K562 (cell line): ENCODE data around the gene JUN. TPM values are rescaled to one million over a fixed set of nuclear protein-coding genes. Genes with fewer than 3 reads are reported as not detected.

Source experiments
- ATAC-seq: fragments of 200-7000 bp; cut with Tn5 transposase; 3 replicates; pipeline ENCODE4 v1.9.1; 2020; ENCODE audit warnings: moderate library complexity
- BruUV-seq: library from RNA; stranded (reverse); fragments of 400-500 nt; replicated peaks from 2 replicates; lab custom pipeline; 2021; lab: Mats Ljungman, UMichigan
- CTCF ChIA-PET: fragments of 300-600 bp; formaldehyde crosslinking; extraction: SDS; loops from one replicate; lab custom pipeline; 2021; ENCODE audit warnings: low intra/inter-chr PET ratio; lab: Yijun Ruan, JAX
- POLR2A ChIA-PET: fragments of 300-600, 350-650 bp; sonication (Branson Sonifier 250); formaldehyde crosslinking; extraction: SDS; loops from one replicate; lab custom pipeline; 2021; ENCODE audit warnings: antibody characterized with exemption, inconsistent platforms; lab: Yijun Ruan, JAX
- DNase-seq, 4 experiments: peaks; one replicate each; pipeline versions ENCODE4 v3.0.0 to v3.0.0-alpha.2; 2011 to 2018; ENCODE audit warnings: low spot score in 3 of 4, mixed read lengths in 3 of 4; ENCODE audit errors: extremely low read depth in 1 of 4
- FAIRE-seq: peaks from 2 replicates; lab custom pipeline; 2011; peaks lifted over from hg19 to GRCh38; lab: Jason Lieb, UNC
- H2AFZ ChIP-seq: 2 replicates; pipeline ENCODE4 v1.6.0; 2011; ENCODE audit warnings: low read depth, low read length, control low read depth, inconsistent platforms
- H3K27ac ChIP-seq: fragments of 200-600 bp; 3 replicates; pipeline ENCODE4 v1.8.0; 2011; ENCODE audit warnings: low read depth, mild to moderate bottlenecking, control low read depth, inconsistent platforms, low read length, moderate library complexity, mixed read lengths; ENCODE audit errors: extremely low read depth
- H3K27me3 ChIP-seq, 2 experiments: fragments of 300-600 bp in 1 of 2; 2 replicates in 1 of 2; 3 replicates in 1 of 2; pipeline versions ENCODE4 v1.6.0 to v1.8.0; 2011; ENCODE audit warnings: inconsistent platforms in 2 of 2, low read length in 2 of 2, mild to moderate bottlenecking in 1 of 2, mixed read lengths in 1 of 2, moderate library complexity in 1 of 2; ENCODE audit not compliant: control insufficient read depth in 2 of 2, insufficient read depth in 2 of 2
- H3K36me3 ChIP-seq: fragments of 300-600 bp; 3 replicates; pipeline ENCODE4 v1.8.0; 2011; ENCODE audit warnings: mild to moderate bottlenecking, low read length, inconsistent platforms; ENCODE audit not compliant: control insufficient read depth, insufficient read depth
- H3K4me1 ChIP-seq, 2 experiments: fragments of 200-600 bp in 1 of 2; replicated peaks in 1 of 2; 2 replicates in 1 of 2; 3 replicates in 1 of 2; pipeline versions ENCODE4 v1.5.1 to v1.8.0; 2011; ENCODE audit warnings: inconsistent platforms in 2 of 2, low read length in 2 of 2, mild to moderate bottlenecking in 1 of 2, mixed read lengths in 1 of 2, moderate library complexity in 1 of 2; ENCODE audit not compliant: control insufficient read depth in 2 of 2, insufficient read depth in 2 of 2
- H3K4me2 ChIP-seq: 2 replicates; pipeline ENCODE4 v1.6.1; 2011; ENCODE audit warnings: low read length, control low read depth, inconsistent platforms, mixed read lengths; ENCODE audit not compliant: insufficient read depth
- H3K4me3 ChIP-seq: fragments of 200-600 bp; sonication (generic), shearing (Covaris generic); 2 replicates; pipeline ENCODE4 v1.5.1; 2016; ENCODE audit warnings: control low read depth, inconsistent platforms
- H3K79me2 ChIP-seq: fragments of 200-600 bp; 3 replicates; pipeline ENCODE4 v1.8.0; 2011; ENCODE audit warnings: low read length, inconsistent platforms; ENCODE audit not compliant: control insufficient read depth, insufficient read depth
- H3K9ac ChIP-seq, 2 experiments: 2 replicates each; pipeline versions ENCODE4 v1.6.0 to v1.6.1; 2011; ENCODE audit warnings: low read depth in 2 of 2, low read length in 2 of 2, control low read depth in 1 of 2, inconsistent platforms in 1 of 2, mild to moderate bottlenecking in 1 of 2, mixed read lengths in 1 of 2; ENCODE audit not compliant: insufficient read depth in 1 of 2
- H3K9me1 ChIP-seq: one replicate; pipeline ENCODE4 v1.6.0; 2011; ENCODE audit warnings: inconsistent platforms, mild to moderate bottlenecking, low read length, moderate library complexity; ENCODE audit not compliant: control insufficient read depth, insufficient read depth
- H3K9me3 ChIP-seq: replicated peaks from 2 replicates; pipeline ENCODE4 v1.5.1; 2011; ENCODE audit warnings: low read depth, low read length, inconsistent platforms; ENCODE audit not compliant: control insufficient read depth, insufficient read depth
- H4K20me1 ChIP-seq: replicated peaks from 2 replicates; pipeline ENCODE4 v1.6.1; 2011; ENCODE audit warnings: low read length, inconsistent platforms, mixed read lengths; ENCODE audit not compliant: control insufficient read depth, insufficient read depth
- CSDE1 ChIP-seq, 2 experiments: fragments of 450-650 bp; IDR thresholded peaks; 2 replicates each; pipeline ENCODE4 v1.6.1; 2016; ENCODE audit warnings: mild to moderate bottlenecking in 1 of 2
- HDAC3 ChIP-seq: fragments of 450-650 bp; IDR thresholded peaks from 2 replicates; pipeline ENCODE4 v1.6.1; 2018; ENCODE audit warnings: borderline replicate concordance, mild to moderate bottlenecking, moderate library complexity; ENCODE audit not compliant: partially characterized antibody
- KDM5B ChIP-seq: fragments of 200-600 bp; sonication (generic); IDR thresholded peaks from 2 replicates; pipeline ENCODE4 v1.6.1; 2012; ENCODE audit warnings: low read depth, mild to moderate bottlenecking, moderate library complexity, low read length, control low read depth, inconsistent platforms; ENCODE audit not compliant: insufficient replicate concordance
- KHSRP ChIP-seq: fragments of 450-650 bp; IDR thresholded peaks from 2 replicates; pipeline ENCODE4 v1.6.1; 2017
- POLR2AphosphoS2 ChIP-seq: IDR thresholded peaks from 2 replicates; pipeline ENCODE4 v1.6.1; 2012; ENCODE audit warnings: low read length, improper control_type of control experiment
- POLR2AphosphoS5 ChIP-seq: IDR thresholded peaks from 2 replicates; pipeline ENCODE4 v1.6.1; 2011; ENCODE audit warnings: mild to moderate bottlenecking, low read depth, low read length, moderate library complexity; ENCODE audit not compliant: control insufficient read depth, insufficient read depth
- SMARCA5 ChIP-seq: fragments of 450-650 bp; IDR thresholded peaks from 2 replicates; pipeline ENCODE4 v1.6.1; 2016
- SMC3 ChIP-seq: conservative IDR thresholded peaks from 2 replicates; pipeline ENCODE4 v1.6.1; 2011; ENCODE audit warnings: low read depth, low read length, improper control_type of control experiment; ENCODE audit not compliant: insufficient read depth
- SUPT5H ChIP-seq: fragments of 450-650 bp; IDR thresholded peaks from 2 replicates; pipeline ENCODE4 v1.6.1; 2016
- TBP ChIP-seq: optimal IDR thresholded peaks from 2 replicates; pipeline ENCODE3; 2011; ENCODE audit warnings: low read depth, low read length, improper control_type of control experiment
- U2AF2 ChIP-seq: fragments of 200-400 bp; formaldehyde crosslinking; optimal IDR thresholded peaks from 2 replicates; pipeline ENCODE3; 2017; ENCODE audit warnings: low read depth, mild to moderate bottlenecking, low read length
- WGBS: fragments of 100-300 bp; shearing (Covaris generic); methylation state at CpG from one replicate; pipeline ENCODE4 v1.1.6; 2016; ENCODE audit warnings: low coverage, mixed read lengths; ENCODE audit not compliant: insufficient coverage; ENCODE audit errors: missing lambda C conversion rate; 5-methylcytosine and 5-hydroxymethylcytosine counted together
- in situ Hi-C: fragments of 300-500 bp; cut with MboI; formaldehyde crosslinking; loops from 4 replicates; pipeline ENCODE4 v1.15.0; 2018; ENCODE audit warnings: inconsistent platforms, mixed read lengths
- intact Hi-C: fragments of 100-400 bp; cut with micrococcal nuclease; formaldehyde crosslinking; loops from 2 replicates; pipeline ENCODE4 v1.14.2; 2022
- polyA plus RNA-seq, 8 experiments: library from polyadenylated mRNA; depleted of rRNA in 4 of 8; stranded (reverse) in 5 of 8; unstranded in 3 of 8; fragments of >200 nt; fragmentation: Nextera tagmentation in 2 of 8; fragmentation: Illumina TruSeq in 1 of 8; extraction: Ambion mirVana in 2 of 8; extraction: Trizol in 1 of 8; gene quantifications; 2 replicates each; pipeline versions ENCODE4 v1.2.1 to v1.2.3, GENCODE V29; 2011 to 2014; ENCODE audit warnings: inconsistent platforms in 1 of 8, missing spikeins in 1 of 8
- total RNA-seq, 7 experiments: library from RNA; depleted of rRNA in 6 of 7; stranded (reverse); fragments of >200 nt in 6 of 7; fragmentation: Illumina TruSeq in 2 of 7; extraction: Trizol in 2 of 7; gene quantifications; 2 replicates each; pipeline versions ENCODE4 v1.2.1 to v1.2.3, GENCODE V29; 2011 to 2021; ENCODE audit warnings: low replicate concordance in 1 of 7
- TF ChIP-seq, protein P1 (sequence below): fragments of 450-650 bp; formaldehyde crosslinking; conservative IDR thresholded peaks from 2 replicates; pipeline ENCODE4 v1.4.0; 2022; ENCODE audit warnings: mild to moderate bottlenecking, missing genetic modification characterization
- TF ChIP-seq, protein P2 (sequence below): fragments of 250-450 bp; sonication (Bioruptor Pico); IDR thresholded peaks from 2 replicates; pipeline ENCODE4 v1.5.0; 2022; ENCODE audit warnings: mild to moderate bottlenecking

Gene JUN
- total and polyA plus RNA-seq, 9 of the 15 experiments (the other 6 are each of a cell fraction or from before 2014, with no cell fraction given), result 0.32 to 23.4 (median 4.0) TPM

DNA sequence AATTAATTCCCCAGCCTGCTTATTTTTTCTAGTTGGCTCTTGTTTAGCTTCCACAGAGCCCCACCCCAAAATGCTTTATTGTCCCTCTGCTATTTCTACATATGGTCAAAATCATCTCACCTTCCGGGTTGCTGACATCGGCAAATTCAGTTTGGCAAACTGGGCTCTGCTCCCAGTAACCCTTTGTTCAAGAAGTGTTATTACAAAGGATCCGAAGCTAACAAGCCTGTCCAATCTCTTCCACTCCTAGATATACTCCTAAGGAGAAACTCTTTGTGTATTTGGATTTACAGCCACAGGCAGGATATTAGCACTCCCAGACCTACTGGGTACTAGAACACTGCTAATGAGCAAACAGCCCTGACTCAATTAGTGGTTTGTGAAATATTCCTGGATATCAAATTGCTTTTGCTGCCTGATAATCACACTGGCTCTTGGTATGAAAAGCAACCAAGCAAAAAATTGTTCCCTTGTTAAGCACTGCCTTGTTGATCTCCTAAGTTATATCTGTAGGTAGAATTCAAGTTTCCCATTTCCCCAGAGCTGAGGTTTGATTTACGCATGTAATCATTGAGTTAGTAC is 4.0 kb downstream of the JUN start:
- Histone ChIP-seq H3K9me1 (no peaks in the 10 kb centered on the region), H3K4me3 (no peak overlapping the region), H3K79me2 (peaks cover 21% of the 10 kb centered on the region), H3K27me3 (no peaks in the 10 kb centered on the region), H4K20me1 (peaks cover 5% of the 10 kb centered on the region; the same call in 1 of the 2 replicates), H3K4me1 (peaks cover 9 to 31% of the 10 kb centered on the region in 2 experiments; a peak in 4 of 5 replicates), H3K4me2 (no peak overlapping the region), H2AFZ (no peak overlapping the region), H3K27ac (no peak overlapping the region), H3K36me3 (no peaks in the 10 kb centered on the region), H3K9me3 (no peaks in the 10 kb centered on the region), H3K9ac (no peak overlapping the region)
- DNase-seq, result no peak
- BruUV-seq, result no TSS peak
- ATAC-seq, result no peak
- POLR2A ChIA-PET, result interaction anchor here (0.7 to 1.5 kb wide), 9 partner anchors 10 to 325 kb away, joined by 3 to 5 read pairs (median 3); no protein-coding TSS in a partner anchor
- peak; percentile 32 for FAIRE-seq
- CTCF ChIA-PET, result interaction anchor here (0.6 to 1.0 kb wide), 2 partner anchors 40 to 949 kb away, joined by 3 to 6 read pairs; no protein-coding TSS in a partner anchor
- intact Hi-C loops, result loop anchor here (5.0 to 10.0 kb wide), 8 partner anchors 38 to 917 kb away; partner anchors contain the start of gene FGGY
- 68% methylated on average over 4 of the region's 4 CpGs for WGBS
- in situ Hi-C loops, result loop anchor here (10.0 kb wide), 2 partner anchors 105 to 505 kb away; no protein-coding TSS in a partner anchor
- TF ChIP-seq SMC3 (no peak), POLR2AphosphoS5 (peak; percentile 46; the same call in 1 of the 2 replicates), KHSRP (peak; percentile 60; the same call in 1 of the 2 replicates), POLR2AphosphoS2 (peak; percentile 92), SMARCA5 (no peak), HDAC3 (no peak), U2AF2 (no peak), TBP (no peak), SUPT5H (peak; percentile 49; the same call in 1 of the 2 replicates), KDM5B (peak; percentile 66), CSDE1 (IDR thresholded peaks at IDR 0.05) (no peak)
- TF ChIP-seq, protein P1, sequence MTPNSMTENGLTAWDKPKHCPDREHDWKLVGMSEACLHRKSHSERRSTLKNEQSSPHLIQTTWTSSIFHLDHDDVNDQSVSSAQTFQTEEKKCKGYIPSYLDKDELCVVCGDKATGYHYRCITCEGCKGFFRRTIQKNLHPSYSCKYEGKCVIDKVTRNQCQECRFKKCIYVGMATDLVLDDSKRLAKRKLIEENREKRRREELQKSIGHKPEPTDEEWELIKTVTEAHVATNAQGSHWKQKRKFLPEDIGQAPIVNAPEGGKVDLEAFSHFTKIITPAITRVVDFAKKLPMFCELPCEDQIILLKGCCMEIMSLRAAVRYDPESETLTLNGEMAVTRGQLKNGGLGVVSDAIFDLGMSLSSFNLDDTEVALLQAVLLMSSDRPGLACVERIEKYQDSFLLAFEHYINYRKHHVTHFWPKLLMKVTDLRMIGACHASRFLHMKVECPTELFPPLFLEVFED (CRISPR knock-in tag), result peak; percentile 73; the same call in 1 of the 2 replicates
- TF ChIP-seq, protein P2, sequence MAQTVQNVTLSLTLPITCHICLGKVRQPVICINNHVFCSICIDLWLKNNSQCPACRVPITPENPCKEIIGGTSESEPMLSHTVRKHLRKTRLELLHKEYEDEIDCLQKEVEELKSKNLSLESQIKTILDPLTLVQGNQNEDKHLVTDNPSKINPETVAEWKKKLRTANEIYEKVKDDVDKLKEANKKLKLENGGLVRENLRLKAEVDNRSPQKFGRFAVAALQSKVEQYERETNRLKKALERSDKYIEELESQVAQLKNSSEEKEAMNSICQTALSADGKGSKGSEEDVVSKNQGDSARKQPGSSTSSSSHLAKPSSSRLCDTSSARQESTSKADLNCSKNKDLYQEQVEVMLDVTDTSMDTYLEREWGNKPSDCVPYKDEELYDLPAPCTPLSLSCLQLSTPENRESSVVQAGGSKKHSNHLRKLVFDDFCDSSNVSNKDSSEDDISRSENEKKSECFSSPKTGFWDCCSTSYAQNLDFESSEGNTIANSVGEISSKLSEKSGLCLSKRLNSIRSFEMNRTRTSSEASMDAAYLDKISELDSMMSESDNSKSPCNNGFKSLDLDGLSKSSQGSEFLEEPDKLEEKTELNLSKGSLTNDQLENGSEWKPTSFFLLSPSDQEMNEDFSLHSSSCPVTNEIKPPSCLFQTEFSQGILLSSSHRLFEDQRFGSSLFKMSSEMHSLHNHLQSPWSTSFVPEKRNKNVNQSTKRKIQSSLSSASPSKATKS (CRISPR knock-in tag), result no peak
